Posterior vena cava (tissue), 2 donors: ENCODE measurements around the gene GPR65. TPM values are rescaled to one million over a fixed set of nuclear protein-coding genes. Genes with fewer than 3 reads are reported as not detected.

Source experiments
- DNase-seq: peaks from one replicate; pipeline ENCODE4 v3.0.0-alpha.2; 2020; ENCODE audit warnings: low spot score
- intact Hi-C, 2 donors: fragments of 100-400 bp; cut with DNase I; formaldehyde crosslinking; loops; one replicate each; pipeline versions ENCODE4 v1.14.1 to v1.14.2; 2022 to 2023
- long read RNA-seq, 2 donors: library from polyadenylated mRNA; unstranded; transcript quantifications; one replicate each; pipeline ENCODE4 v2.0.0, GENCODE V29; 2020 to 2021
- total RNA-seq, 2 donors: library from RNA; stranded (reverse); fragmentation: NEBNext Ultra II Directional; extraction: Animal tissue kit (Norgen Biotek cat#: 25700); gene quantifications; one replicate each; pipeline ENCODE4 v1.2.1, GENCODE V29; 2021
- donor health status: DM: yes; HTN: yes; CAD: no.
- donor health status: DM: yes; HTN: yes; CAD: no.

Gene GPR65
- 1 to 10 TPM; 2.0 to 2.4 TPM for total RNA-seq
- long read RNA-seq, donor 1: 0 reads
- long read RNA-seq, donor 2, full-length matches to known transcripts: 4 of 5 reads
- long read RNA-seq, donor 2, partial matches to known transcripts: 0 of 5 reads
- long read RNA-seq, donor 2, other reads (novel, unspliced or antisense): 1 of 5 reads

GRCh38 chr14:88005050-88005481, at the start of gene GPR65:
TSS of gene GPR65 (plus strand) at chr14:88005135. CDS start at chr14:88010848, 5,713 bp downstream.
- DNase-seq: no peak
- intact Hi-C loops: no loop called here

- intact Hi-C loops: no loop called here
These were observed 49.4 kb upstream of the GPR65 start for GRCh38 chr14:87955501-87955900.

GRCh38 chr14:87960013-87960787, 44.7 kb upstream of the GPR65 start:
- intact Hi-C loops: no loop called here
- no peak for DNase-seq

More at GRCh38 chr14:87955501-87955900, 49.4 kb upstream of the GPR65 start:
- DNase-seq: no peak

GRCh38 chr14:87961246-87961645, 43.7 kb upstream of the GPR65 start:
- intact Hi-C loops: no loop called here
- no peak for DNase-seq

GRCh38 chr14:87966816-87967215, 38.1 kb upstream of the GPR65 start:
- intact Hi-C loops: no loop called here
- DNase-seq: no peak

GRCh38 chr14:87967496-87967895, 37.4 kb upstream of the GPR65 start:
- no peak for DNase-seq
- intact Hi-C loops: no loop called here

- no peak for DNase-seq
- intact Hi-C loops: no loop called here
These were observed 33.9 kb upstream of the GPR65 start for GRCh38 chr14:87971010-87971409.

- DNase-seq: no peak
- intact Hi-C loops: no loop called here
These were observed 29.3 kb upstream of the GPR65 start for GRCh38 chr14:87975636-87976035.

- intact Hi-C loops: no loop called here
These were observed 25.2 kb upstream of the GPR65 start for GRCh38 chr14:87979689-87980088.

GRCh38 chr14:87989221-87989955, 15.5 kb upstream of the GPR65 start:
- no peak for DNase-seq
- intact Hi-C loops: no loop called here

More at GRCh38 chr14:87979689-87980088, 25.2 kb upstream of the GPR65 start:
- no peak for DNase-seq

GRCh38 chr14:87989956-87990299, 15.0 kb upstream of the GPR65 start:
- intact Hi-C loops: no loop called here
- no peak for DNase-seq

GRCh38 chr14:87990682-87991081, 14.3 kb upstream of the GPR65 start:
- DNase-seq: no peak
- intact Hi-C loops: no loop called here

- intact Hi-C loops: no loop called here
These were observed 12.6 kb upstream of the GPR65 start for GRCh38 chr14:87992346-87992717.

GRCh38 chr14:87992718-87993628, 12.0 kb upstream of the GPR65 start, which contains the start of gene GALC:
TSS of gene GALC (minus strand) at chr14:87993182. CDS start at chr14:87993164, 18 bp downstream.
- DNase-seq: peak; percentile 99
- intact Hi-C loops: no loop called here

More at GRCh38 chr14:87992346-87992717, 12.6 kb upstream of the GPR65 start:
- no peak for DNase-seq

- DNase-seq: no peak
- intact Hi-C loops: no loop called here
These were observed 10.0 kb upstream of the GPR65 start for GRCh38 chr14:87994974-87995373.

GRCh38 chr14:87995500-87996290, 9.2 kb upstream of the GPR65 start:
- intact Hi-C loops: no loop called here
- DNase-seq: no peak

- no peak for DNase-seq
- intact Hi-C loops: no loop called here
These were observed 8.7 kb upstream of the GPR65 start for GRCh38 chr14:87996291-87996592.

GRCh38 chr14:87998482-87998881, 6.5 kb upstream of the GPR65 start:
- intact Hi-C loops: no loop called here
- DNase-seq: no peak

GRCh38 chr14:87999277-87999676, 5.7 kb upstream of the GPR65 start:
- intact Hi-C loops: no loop called here
- DNase-seq: no peak
